HepG2 (cell line): ENCODE results near the gene JAK1. TPM values are rescaled to one million over a fixed set of nuclear protein-coding genes. Genes with fewer than 3 reads are reported as not detected.
A peak's percentile ranks its signal among the peaks of the same experiment; 100 is the strongest.

ENCODE experiments used
- BCL6 ChIP-seq: IDR thresholded peaks from 2 replicates; pipeline ENCODE4 v1.6.1; 2016; ENCODE audit warnings: missing genetic modification reagents, missing compliant biosample characterization
- CCAR2 ChIP-seq: fragments of 200-400 bp; formaldehyde crosslinking; optimal IDR thresholded peaks from 2 replicates; pipeline ENCODE3; 2018; ENCODE audit warnings: low read depth, mild to moderate bottlenecking, low read length, moderate library complexity
- EED ChIP-seq: sonication (generic); formaldehyde crosslinking; IDR thresholded peaks from 2 replicates; pipeline ENCODE4 v1.5.0; 2020; ENCODE audit warnings: mild to moderate bottlenecking, missing genetic modification reagents
- FOXA1 ChIP-seq, 2 experiments: fragments of 450-650 bp in 1 of 2; sonication (generic) in 1 of 2; formaldehyde crosslinking in 1 of 2; IDR thresholded peaks; 2 replicates each; pipeline versions ENCODE4 v1.4.0 to v1.6.1; 2016 to 2020; ENCODE audit warnings: missing genetic modification reagents in 1 of 2
- FOXA3 ChIP-seq: IDR thresholded peaks from 2 replicates; pipeline ENCODE4 v1.6.1; 2016; ENCODE audit warnings: missing genetic modification reagents, missing compliant biosample characterization
- FOXJ3 ChIP-seq: sonication (generic); formaldehyde crosslinking; IDR thresholded peaks from 2 replicates; pipeline ENCODE4 v1.4.0; 2020; ENCODE audit warnings: missing genetic modification reagents, mild to moderate bottlenecking, borderline replicate concordance
- GATAD2A ChIP-seq: IDR thresholded peaks from 2 replicates; pipeline ENCODE4 v1.6.1; 2016
- KAT7 ChIP-seq: IDR thresholded peaks from 2 replicates; pipeline ENCODE4 v1.6.1; 2018; ENCODE audit warnings: borderline replicate concordance, missing compliant biosample characterization
- KLF16 ChIP-seq, 2 experiments: sonication (generic) in 1 of 2; formaldehyde crosslinking in 1 of 2; IDR thresholded peaks; 2 replicates each; pipeline versions ENCODE4 v1.6.1 to v1.8.0; 2016 to 2023; ENCODE audit warnings: missing genetic modification reagents in 2 of 2, missing compliant biosample characterization in 1 of 2
- LCORL ChIP-seq, 2 experiments: fragments of 450-650 bp in 1 of 2; sonication (generic) in 1 of 2; formaldehyde crosslinking in 1 of 2; IDR thresholded peaks; 2 replicates each; pipeline versions ENCODE4 v1.5.0 to v1.6.1; 2017 to 2020; ENCODE audit warnings: antibody characterized with exemption in 1 of 2, missing genetic modification reagents in 1 of 2
- MTF2 ChIP-seq: sonication (generic); formaldehyde crosslinking; IDR thresholded peaks from 2 replicates; pipeline ENCODE4 v1.5.0; 2020; ENCODE audit warnings: missing genetic modification reagents, borderline replicate concordance
- NR2F6 ChIP-seq, 2 experiments: IDR thresholded peaks; 2 replicates each; pipeline ENCODE4 v1.6.1; 2016; ENCODE audit warnings: antibody characterized with exemption in 1 of 2, mild to moderate bottlenecking in 1 of 2
- PAXIP1 ChIP-seq: sonication (generic); formaldehyde crosslinking; conservative IDR thresholded peaks from 2 replicates; pipeline ENCODE4 v1.4.0; 2020; ENCODE audit warnings: mild to moderate bottlenecking, missing genetic modification reagents, moderate library complexity
- SAP130 ChIP-seq: IDR thresholded peaks from 2 replicates; pipeline ENCODE4 v1.6.1; 2016; ENCODE audit warnings: low read depth
- SIN3A ChIP-seq: IDR thresholded peaks from 2 replicates; pipeline ENCODE4 v1.6.1; 2011; ENCODE audit warnings: low read depth, mild to moderate bottlenecking, control low read depth, low read length, borderline replicate concordance
- SYNCRIP ChIP-seq: fragments of 200-400 bp; formaldehyde crosslinking; IDR thresholded peaks from 2 replicates; pipeline ENCODE4 v1.6.1; 2018; ENCODE audit warnings: mild to moderate bottlenecking, low read depth, low read length; ENCODE audit not compliant: insufficient read depth
- ZNF124 ChIP-seq: sonication (generic); formaldehyde crosslinking; IDR thresholded peaks from 2 replicates; pipeline ENCODE4 v1.4.0; 2020; ENCODE audit warnings: missing genetic modification reagents
- ZNF331 ChIP-seq: sonication (generic); formaldehyde crosslinking; IDR thresholded peaks from 2 replicates; pipeline ENCODE4 v1.4.0; 2020; ENCODE audit warnings: missing genetic modification reagents
- ZNF484 ChIP-seq: sonication (generic); formaldehyde crosslinking; IDR thresholded peaks from 2 replicates; pipeline ENCODE4 v1.5.1; 2020; ENCODE audit warnings: mild to moderate bottlenecking, low read depth, missing genetic modification reagents, borderline replicate concordance
- ZNF577 ChIP-seq: sonication (generic); formaldehyde crosslinking; IDR thresholded peaks from 2 replicates; pipeline ENCODE4 v1.4.0; 2020; ENCODE audit warnings: mild to moderate bottlenecking, low read depth, missing genetic modification reagents, borderline replicate concordance
- ZNF740 ChIP-seq: sonication (generic); formaldehyde crosslinking; IDR thresholded peaks from 2 replicates; pipeline ENCODE4 v1.4.0; 2020; ENCODE audit warnings: missing genetic modification reagents
- ZNF800 ChIP-seq: sonication (generic); formaldehyde crosslinking; IDR thresholded peaks from 2 replicates; pipeline ENCODE4 v1.4.0; 2020; ENCODE audit warnings: missing genetic modification reagents
- ZSCAN9 ChIP-seq: IDR thresholded peaks from 2 replicates; pipeline ENCODE4 v1.6.1; 2016; ENCODE audit warnings: borderline replicate concordance
- polyA plus RNA-seq, 8 experiments: library from polyadenylated mRNA; depleted of rRNA in 3 of 8; stranded (reverse) in 7 of 8; unstranded in 1 of 8; fragments of >200 nt; fragmentation: Illumina TruSeq in 4 of 8; extraction: Trizol in 4 of 8; gene quantifications; 2 replicates each; pipeline versions ENCODE4 v1.2.1 to v1.2.3, GENCODE V29; 2011 to 2016; ENCODE audit warnings: low read depth in 4 of 8, missing spikeins in 1 of 8, mixed read lengths in 1 of 8; ENCODE audit not compliant: insufficient read depth in 1 of 8
- total RNA-seq, 5 experiments: library from RNA; depleted of rRNA; stranded (reverse); fragments of >200 nt; fragmentation: Illumina TruSeq; extraction: Trizol; gene quantifications; 2 replicates each; pipeline ENCODE4 v1.2.3, GENCODE V29; 2016; ENCODE audit warnings: low read depth in 1 of 5
- TF ChIP-seq, protein P1 (sequence below): IDR thresholded peaks from 2 replicates; pipeline ENCODE4 v1.6.1; 2016; ENCODE audit warnings: control low read depth

Gene JAK1
- total and polyA plus RNA-seq, 2 of the 13 experiments (the other 11 are each of a cell fraction or from before 2014, with no cell fraction given): 23.9 to 42.4 TPM

DNA sequence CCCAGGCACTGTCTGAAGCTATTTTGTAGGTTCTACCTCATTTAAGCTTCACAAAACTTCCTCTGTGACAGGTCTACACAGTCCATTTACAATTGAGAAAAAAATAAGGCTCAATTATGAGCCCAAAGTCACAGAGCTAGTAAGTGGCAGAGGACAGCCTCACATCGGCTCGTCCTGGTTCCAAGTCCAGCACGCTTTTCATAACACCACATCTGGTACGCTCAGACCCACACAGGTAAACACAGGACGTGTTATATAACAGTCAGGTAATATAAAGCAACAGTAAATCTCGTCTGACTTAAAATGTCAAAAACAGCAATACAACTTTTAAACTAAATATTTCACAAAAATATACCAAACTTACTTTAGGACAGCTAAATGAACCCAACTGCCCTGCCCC is 13.1 kb downstream of the JAK1 start (continued):
- TF ChIP-seq LCORL (IDR thresholded peaks at IDR 0.05) (no peak), LCORL (CRISPR knock-in tag; IDR thresholded peaks at IDR 0.05) (peak; percentile 60; the same call in 1 of the 2 replicates), NR2F6 (IDR thresholded peaks at IDR 0.05) (no peak), NR2F6 (CRISPR knock-in tag; IDR thresholded peaks at IDR 0.05) (0 out of 2 replicates have a peak, but pooled peaks have one; percentile 26), KLF16 (CRISPR knock-in tag; IDR thresholded peaks at IDR 0.05) (no peak), SAP130 (CRISPR knock-in tag) (peak; percentile 43), CCAR2 (no peak), FOXJ3 (CRISPR knock-in tag) (peak; percentile 62; the same call in 1 of the 2 replicates), ZNF577 (CRISPR knock-in tag) (no peak), ZNF124 (CRISPR knock-in tag) (peak; percentile 98; the same call in 1 of the 2 replicates), ZNF800 (CRISPR knock-in tag) (no peak), FOXA3 (CRISPR knock-in tag) (peak; percentile 75), PAXIP1 (CRISPR knock-in tag) (peak; percentile 53; the same call in 1 of the 2 replicates), GATAD2A (peak; percentile 58), ZNF331 (CRISPR knock-in tag) (0 out of 2 replicates have a peak, but pooled peaks have one; percentile 19), ZNF740 (CRISPR knock-in tag) (no peak), SYNCRIP (no peak), FOXA1 (IDR thresholded peaks at IDR 0.05) (no peak), FOXA1 (CRISPR knock-in tag; IDR thresholded peaks at IDR 0.05) (0 out of 2 replicates have a peak, but pooled peaks have one; percentile 36), KAT7 (CRISPR knock-in tag) (no peak), BCL6 (0 out of 2 replicates have a peak, but pooled peaks have one; percentile 40), SIN3A (no peak), MTF2 (CRISPR knock-in tag) (no peak), ZSCAN9 (CRISPR knock-in tag) (no peak), ZNF484 (CRISPR knock-in tag) (no peak), EED (CRISPR knock-in tag) (no peak)
- TF ChIP-seq, protein P1, sequence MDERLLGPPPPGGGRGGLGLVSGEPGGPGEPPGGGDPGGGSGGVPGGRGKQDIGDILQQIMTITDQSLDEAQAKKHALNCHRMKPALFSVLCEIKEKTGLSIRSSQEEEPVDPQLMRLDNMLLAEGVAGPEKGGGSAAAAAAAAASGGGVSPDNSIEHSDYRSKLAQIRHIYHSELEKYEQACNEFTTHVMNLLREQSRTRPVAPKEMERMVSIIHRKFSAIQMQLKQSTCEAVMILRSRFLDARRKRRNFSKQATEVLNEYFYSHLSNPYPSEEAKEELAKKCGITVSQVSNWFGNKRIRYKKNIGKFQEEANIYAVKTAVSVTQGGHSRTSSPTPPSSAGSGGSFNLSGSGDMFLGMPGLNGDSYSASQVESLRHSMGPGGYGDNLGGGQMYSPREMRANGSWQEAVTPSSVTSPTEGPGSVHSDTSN (CRISPR knock-in tag): no peak
